Keratinocyte (primary cell): Measurements from ENCODE around the gene ADARB2. TPM values are rescaled to one million over a fixed set of nuclear protein-coding genes. Genes with fewer than 3 reads are reported as not detected.

Experiments used
- DNase-seq: peaks from one replicate; pipeline ENCODE4 v3.0.0-alpha.2; 2011; ENCODE audit warnings: low read depth, missing footprints, low spot score
- FAIRE-seq: peaks from 2 replicates; lab custom pipeline; 2011; peaks lifted over from hg19 to GRCh38; lab: Jason Lieb, UNC
- H2AFZ ChIP-seq: 2 replicates; pipeline ENCODE4 v1.6.0; 2012; ENCODE audit warnings: low read length, control low read depth, inconsistent platforms; ENCODE audit not compliant: control insufficient read depth
- H3K27ac ChIP-seq: 2 replicates; pipeline ENCODE4 v1.5.1; 2011; ENCODE audit warnings: low read length; ENCODE audit not compliant: control insufficient read depth, insufficient read depth
- H3K27me3 ChIP-seq: 3 replicates; pipeline ENCODE4 v1.6.0; 2011; ENCODE audit warnings: low read length; ENCODE audit not compliant: control insufficient read depth, insufficient read depth; ENCODE audit errors: extremely low read depth
- H3K36me3 ChIP-seq, 2 experiments: 2 replicates in 1 of 2; 3 replicates in 1 of 2; pipeline ENCODE4 v1.5.1; 2011; ENCODE audit warnings: low read length in 2 of 2, mild to moderate bottlenecking in 1 of 2; ENCODE audit not compliant: control insufficient read depth in 2 of 2, insufficient read depth in 2 of 2; ENCODE audit errors: extremely low read depth in 1 of 2
- H3K4me1 ChIP-seq: 3 replicates; pipeline ENCODE4 v1.5.1; 2011; ENCODE audit warnings: low read length; ENCODE audit not compliant: control insufficient read depth, insufficient read depth; ENCODE audit errors: extremely low read depth
- H3K4me2 ChIP-seq: 3 replicates; pipeline ENCODE4 v1.6.0; 2011; ENCODE audit warnings: low read depth, low read length; ENCODE audit not compliant: control insufficient read depth, insufficient read depth; ENCODE audit errors: extremely low read depth
- H3K4me3 ChIP-seq, 3 experiments: fragments of 200-600 bp in 1 of 3; sonication (generic) in 1 of 3; 2 replicates in 2 of 3; 3 replicates in 1 of 3; pipeline ENCODE4 v1.5.1; 2011 to 2016; ENCODE audit warnings: low read length in 3 of 3, mild to moderate bottlenecking in 3 of 3, control low read depth in 2 of 3, inconsistent platforms in 1 of 3, low read depth in 1 of 3, mixed read lengths in 1 of 3, mixed run types in 1 of 3, moderate library complexity in 1 of 3; ENCODE audit not compliant: control insufficient read depth in 2 of 3, insufficient read depth in 2 of 3; ENCODE audit errors: extremely low read depth in 1 of 3
- H3K79me2 ChIP-seq: 2 replicates; pipeline ENCODE4 v1.6.0; 2012; ENCODE audit warnings: low read length; ENCODE audit not compliant: control insufficient read depth, insufficient read depth
- H3K9ac ChIP-seq: 3 replicates; pipeline ENCODE4 v1.6.0; 2011; ENCODE audit warnings: low read length; ENCODE audit not compliant: control insufficient read depth, insufficient read depth; ENCODE audit errors: extremely low read depth
- H3K9me1 ChIP-seq: 3 replicates; pipeline ENCODE4 v1.6.0; 2011; ENCODE audit warnings: low read length; ENCODE audit not compliant: control insufficient read depth, insufficient read depth; ENCODE audit errors: extremely low read depth
- H3K9me3 ChIP-seq: 2 replicates; pipeline ENCODE4 v1.5.1; 2012; ENCODE audit warnings: low read depth, low read length; ENCODE audit not compliant: control insufficient read depth
- H4K20me1 ChIP-seq: 3 replicates; pipeline ENCODE4 v1.6.0; 2011; ENCODE audit warnings: low read length; ENCODE audit not compliant: control insufficient read depth, insufficient read depth; ENCODE audit errors: extremely low read depth
- EZH2 ChIP-seq: IDR thresholded peaks from one replicate; pipeline ENCODE4 v1.6.1; 2012; ENCODE audit warnings: inconsistent platforms, mild to moderate bottlenecking, low read length, moderate library complexity
- dilution Hi-C: fragments of 300-500 bp; cut with MboI; formaldehyde crosslinking; loops from one replicate; pipeline ENCODE4 v1.7.0; 2020; ENCODE audit warnings: low sequenced_read_pairs; ENCODE audit not compliant: extremely low pct_ligation_motif_present
- polyA plus RNA-seq, 5 experiments: library from polyadenylated mRNA; depleted of rRNA in 3 of 5; stranded (reverse) in 3 of 5; stranded (forward) in 1 of 5; unstranded in 1 of 5; fragments of >200 nt; gene quantifications; 1 replicate in 1 of 5; 2 replicates in 3 of 5; 3 replicates in 1 of 5; pipeline versions ENCODE4 v1.2.1 to v1.2.3, GENCODE V29; 2011 to 2012; ENCODE audit warnings: missing spikeins in 2 of 5, low read depth in 1 of 5, low replicate concordance in 1 of 5
- TF ChIP-seq, protein P1 (sequence below), 3 experiments: IDR thresholded peaks in 1 of 3; conservative IDR thresholded peaks in 1 of 3; optimal IDR thresholded peaks in 1 of 3; 2 replicates in 2 of 3; 3 replicates in 1 of 3; pipeline versions ENCODE3 to v1.5.1; 2011; ENCODE audit warnings: low read length in 3 of 3, mild to moderate bottlenecking in 3 of 3, moderate library complexity in 2 of 3, control low read depth in 1 of 3, inconsistent platforms in 1 of 3; ENCODE audit not compliant: insufficient read depth in 2 of 3; ENCODE audit errors: extremely low read depth in 1 of 3

Gene ADARB2
- polyA plus RNA-seq, 1 donor (not counting 4 experiments of a cell fraction or from before 2014, with no cell fraction given), result not detected

DNA sequence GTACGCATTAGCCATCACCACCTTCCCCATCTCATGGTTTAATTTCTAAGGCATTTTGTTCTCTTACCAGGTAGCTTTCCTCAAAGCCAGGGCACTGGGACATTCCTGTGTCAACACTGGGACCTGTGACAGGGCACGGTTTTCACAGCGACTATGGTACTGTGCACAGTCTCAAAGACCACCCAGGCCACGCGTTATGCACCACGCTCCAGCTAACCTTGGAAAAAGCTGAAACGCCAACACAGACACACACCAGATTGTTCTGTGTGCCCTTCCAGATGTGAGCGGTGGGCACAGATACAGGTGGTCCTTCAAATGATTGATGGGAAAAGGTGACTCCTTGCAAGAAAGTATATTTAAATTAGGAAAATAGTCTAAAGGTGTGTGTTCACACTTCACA is 343.8 kb downstream of the ADARB2 start:
- no peak overlapping the region for H3K4me2 ChIP-seq
- H3K9ac ChIP-seq, result no peak overlapping the region
- no peak overlapping the region for H2AFZ ChIP-seq
- no peaks in the 10 kb centered on the region for H4K20me1 ChIP-seq
- H3K36me3 ChIP-seq, result no peaks in the 10 kb centered on the region
- dilution Hi-C loops, result no loop called here
- H3K27ac ChIP-seq, result no peak overlapping the region
- H3K4me1 ChIP-seq, result no peaks in the 10 kb centered on the region
- no peak overlapping the region for H3K4me3 ChIP-seq
- no peaks in the 10 kb centered on the region for H3K79me2 ChIP-seq
- DNase-seq, result no peak
- TF ChIP-seq, protein P1, sequence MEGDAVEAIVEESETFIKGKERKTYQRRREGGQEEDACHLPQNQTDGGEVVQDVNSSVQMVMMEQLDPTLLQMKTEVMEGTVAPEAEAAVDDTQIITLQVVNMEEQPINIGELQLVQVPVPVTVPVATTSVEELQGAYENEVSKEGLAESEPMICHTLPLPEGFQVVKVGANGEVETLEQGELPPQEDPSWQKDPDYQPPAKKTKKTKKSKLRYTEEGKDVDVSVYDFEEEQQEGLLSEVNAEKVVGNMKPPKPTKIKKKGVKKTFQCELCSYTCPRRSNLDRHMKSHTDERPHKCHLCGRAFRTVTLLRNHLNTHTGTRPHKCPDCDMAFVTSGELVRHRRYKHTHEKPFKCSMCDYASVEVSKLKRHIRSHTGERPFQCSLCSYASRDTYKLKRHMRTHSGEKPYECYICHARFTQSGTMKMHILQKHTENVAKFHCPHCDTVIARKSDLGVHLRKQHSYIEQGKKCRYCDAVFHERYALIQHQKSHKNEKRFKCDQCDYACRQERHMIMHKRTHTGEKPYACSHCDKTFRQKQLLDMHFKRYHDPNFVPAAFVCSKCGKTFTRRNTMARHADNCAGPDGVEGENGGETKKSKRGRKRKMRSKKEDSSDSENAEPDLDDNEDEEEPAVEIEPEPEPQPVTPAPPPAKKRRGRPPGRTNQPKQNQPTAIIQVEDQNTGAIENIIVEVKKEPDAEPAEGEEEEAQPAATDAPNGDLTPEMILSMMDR (optimal IDR thresholded peaks at IDR 0.05 in 1 of 3, IDR thresholded peaks at IDR 0.05 in 1 of 3, conservative IDR thresholded peaks at IDR 0.05 in 1 of 3; ENCODE audit: extremely low read depth in 1 of 3, insufficient read depth in 2 of 3, low read length in 3 of 3), result no peak
- no peak for TF ChIP-seq EZH2
- no peak for FAIRE-seq
- no peaks in the 10 kb centered on the region for H3K9me3 ChIP-seq
- H3K27me3 ChIP-seq, result no peaks in the 10 kb centered on the region
- H3K9me1 ChIP-seq, result no peaks in the 10 kb centered on the region

DNA sequence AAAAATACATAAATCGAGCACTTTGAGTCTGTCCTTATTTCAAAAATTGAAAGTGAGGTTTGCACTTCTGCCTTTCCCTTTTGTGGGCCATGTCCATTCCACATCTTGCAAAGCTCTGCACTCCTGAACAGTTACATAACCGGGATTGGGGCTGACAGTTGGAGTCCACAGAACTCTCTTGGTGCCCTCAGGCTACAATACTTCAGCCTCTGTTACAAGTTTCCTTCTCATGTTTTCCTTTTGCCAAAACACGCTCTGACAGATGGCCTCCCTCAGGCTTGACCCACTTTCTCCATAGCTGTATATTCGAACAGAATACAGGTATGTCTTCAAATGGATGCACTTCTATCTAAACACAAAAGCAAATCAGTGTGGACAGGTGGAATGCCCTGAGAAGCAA is 345.2 kb downstream of the ADARB2 start:
- H3K4me3 ChIP-seq, result no peak overlapping the region
- no peak for TF ChIP-seq EZH2
- H3K79me2 ChIP-seq, result no peaks in the 10 kb centered on the region
- H3K4me1 ChIP-seq, result no peaks in the 10 kb centered on the region
- no peaks in the 10 kb centered on the region for H3K27me3 ChIP-seq
- FAIRE-seq (no peak), DNase-seq (no peak)
- no peaks in the 10 kb centered on the region for H3K9me3 ChIP-seq
- dilution Hi-C loops, result no loop called here
- no peak overlapping the region for H3K4me2 ChIP-seq
- no peak overlapping the region for H3K9ac ChIP-seq
- no peaks in the 10 kb centered on the region for H3K36me3 ChIP-seq
- no peaks in the 10 kb centered on the region for H4K20me1 ChIP-seq
- H3K9me1 ChIP-seq, result no peaks in the 10 kb centered on the region
- H2AFZ ChIP-seq, result no peak overlapping the region
- H3K27ac ChIP-seq, result no peak overlapping the region

DNA sequence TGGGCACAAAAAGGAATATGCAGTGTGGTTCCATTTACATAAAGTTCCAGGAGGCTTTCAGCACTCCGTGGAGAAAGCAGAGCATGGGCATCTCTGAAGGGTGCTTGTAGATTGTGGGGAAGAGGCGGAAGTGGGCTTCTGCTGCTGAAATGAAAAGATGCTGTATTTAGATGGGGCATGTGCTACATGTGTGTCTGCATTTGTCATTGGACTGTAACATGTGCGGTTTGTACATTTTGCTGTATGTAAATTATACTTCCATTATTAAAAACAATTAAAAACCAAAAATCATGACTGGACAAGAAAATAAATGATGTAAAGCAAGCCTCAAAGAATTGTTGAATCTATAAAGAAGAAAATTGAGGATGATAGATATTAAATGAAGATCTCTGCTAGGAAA is 347.1 kb downstream of the ADARB2 start:
- Histone ChIP-seq H3K4me3 (no peak overlapping the region), H3K4me2 (no peak overlapping the region), H3K9me3 (no peaks in the 10 kb centered on the region), H4K20me1 (no peaks in the 10 kb centered on the region), H3K9ac (no peak overlapping the region), H3K4me1 (no peaks in the 10 kb centered on the region), H3K27me3 (no peaks in the 10 kb centered on the region), H3K36me3 (no peaks in the 10 kb centered on the region), H3K27ac (no peak overlapping the region), H2AFZ (no peak overlapping the region), H3K79me2 (no peaks in the 10 kb centered on the region), H3K9me1 (no peaks in the 10 kb centered on the region)
- dilution Hi-C loops, result no loop called here
- DNase-seq (no peak), FAIRE-seq (no peak)
- no peak for TF ChIP-seq EZH2
- TF ChIP-seq, protein P1 (optimal IDR thresholded peaks at IDR 0.05 in 1 of 3, IDR thresholded peaks at IDR 0.05 in 1 of 3, conservative IDR thresholded peaks at IDR 0.05 in 1 of 3; ENCODE audit: extremely low read depth in 1 of 3, insufficient read depth in 2 of 3, low read length in 3 of 3), result no peak
